ENCODE results near the gene FRK.

Gene FRK

DNA sequence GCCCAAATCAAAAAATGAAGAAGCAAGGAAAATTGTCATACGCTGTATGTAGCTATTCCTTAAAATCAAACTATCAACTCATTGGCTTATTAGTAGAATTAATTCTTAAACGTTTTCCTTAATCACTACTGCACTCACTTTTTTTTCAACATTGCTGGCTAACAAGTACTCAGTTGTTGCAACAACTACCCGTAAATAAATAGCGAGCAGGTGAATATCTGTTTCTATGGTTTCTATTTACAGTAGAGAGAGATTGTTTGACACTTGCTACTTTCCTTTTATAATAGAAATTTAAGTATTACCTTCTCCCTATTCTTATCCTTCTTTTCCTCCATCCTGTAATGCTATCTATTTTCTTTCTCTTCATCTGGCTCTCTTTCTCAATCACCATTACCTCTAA is 25.1 kb downstream of the FRK start:
- no peak for DNase-seq (ENCODE audit: low spot score)

DNA sequence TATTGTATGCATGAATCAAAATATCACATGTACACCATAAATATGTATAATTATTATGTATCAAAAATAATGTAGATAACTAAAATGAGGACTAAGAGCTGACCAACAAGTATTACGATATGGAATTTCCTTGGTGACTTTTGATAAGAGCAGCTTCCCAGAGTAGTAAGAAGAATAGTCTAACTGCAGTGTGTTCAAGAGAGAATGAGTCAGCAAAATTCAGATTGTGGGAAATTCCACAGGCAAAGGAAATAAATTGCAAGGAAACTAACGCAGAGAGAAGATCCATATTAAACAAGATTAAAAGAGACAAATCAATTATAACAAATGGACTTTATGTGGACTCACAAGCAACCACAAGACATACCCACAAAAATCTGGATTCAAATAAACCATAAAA is 26.4 kb downstream of the FRK start:
- peak; percentile 76 for DNase-seq (ENCODE audit: low spot score)

DNA sequence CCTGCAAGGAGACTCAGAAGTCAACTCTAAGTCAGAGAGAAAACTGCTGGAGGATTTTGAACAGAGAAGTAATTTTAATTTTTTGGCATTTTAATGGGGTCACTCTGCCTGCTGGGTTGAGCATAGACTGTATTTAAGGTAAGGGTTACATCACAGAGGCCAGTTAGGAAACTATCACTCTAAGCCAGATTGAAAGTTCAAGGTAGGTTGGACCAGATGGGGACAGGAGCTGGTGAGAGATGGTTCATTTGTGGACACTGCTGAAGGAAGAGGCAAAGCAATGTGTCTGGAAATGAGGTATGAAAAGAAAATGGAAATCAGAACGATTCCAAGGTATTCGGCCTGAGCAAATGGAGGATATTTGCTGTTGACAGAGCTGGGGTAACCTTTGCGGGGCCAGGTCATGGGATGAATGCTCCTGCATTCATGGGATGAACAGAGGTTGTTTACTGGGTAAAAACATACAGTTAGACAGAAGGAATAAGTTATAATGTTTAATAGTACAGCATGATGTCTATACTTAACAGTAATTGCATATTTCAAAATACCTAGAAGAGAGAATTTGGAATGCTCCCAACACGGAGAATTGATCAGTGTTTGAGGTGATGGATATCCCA is 26.9 kb downstream of the FRK start:
- no peak for DNase-seq (ENCODE audit: low spot score)

DNA sequence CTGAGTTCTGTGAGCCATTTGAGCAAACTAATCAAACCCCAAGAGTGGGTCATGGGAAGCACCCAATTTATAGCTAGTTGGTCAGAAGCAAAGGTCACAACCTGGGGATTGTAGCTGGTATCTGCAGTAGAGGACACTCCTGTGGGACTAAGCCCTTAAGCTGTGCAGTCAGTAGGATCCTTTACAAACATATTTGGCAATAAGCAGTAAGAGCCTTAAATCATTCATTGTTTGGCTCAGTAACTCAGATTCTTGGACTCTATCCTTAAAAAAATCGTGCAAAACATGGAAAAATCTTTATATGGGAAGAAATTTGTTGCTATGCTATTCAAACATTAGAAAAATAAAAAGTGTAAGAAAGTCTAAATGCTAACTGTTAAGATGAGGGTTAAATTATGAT is 29.9 kb downstream of the FRK start:
- no peak for DNase-seq (ENCODE audit: low spot score)

DNA sequence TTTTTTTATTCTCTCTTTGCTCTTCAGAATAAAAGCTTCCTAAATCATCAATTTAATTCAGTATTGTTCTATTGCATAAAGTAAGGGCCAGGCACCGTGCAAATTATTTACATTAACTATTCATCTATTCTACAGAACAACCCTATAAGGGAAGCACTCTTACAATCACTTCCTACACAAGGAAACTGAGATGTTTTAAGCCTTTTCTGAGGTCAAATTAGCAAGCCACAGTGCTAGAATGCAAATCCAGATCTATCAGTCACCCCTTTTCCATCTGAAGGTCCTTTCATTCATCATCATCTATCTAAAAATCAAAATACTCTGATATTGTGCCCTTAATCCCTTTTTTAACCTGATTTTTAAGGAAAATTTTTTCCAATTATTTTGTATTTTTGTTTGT is 31.2 kb downstream of the FRK start:
- no peak for DNase-seq (ENCODE audit: low spot score)

DNA sequence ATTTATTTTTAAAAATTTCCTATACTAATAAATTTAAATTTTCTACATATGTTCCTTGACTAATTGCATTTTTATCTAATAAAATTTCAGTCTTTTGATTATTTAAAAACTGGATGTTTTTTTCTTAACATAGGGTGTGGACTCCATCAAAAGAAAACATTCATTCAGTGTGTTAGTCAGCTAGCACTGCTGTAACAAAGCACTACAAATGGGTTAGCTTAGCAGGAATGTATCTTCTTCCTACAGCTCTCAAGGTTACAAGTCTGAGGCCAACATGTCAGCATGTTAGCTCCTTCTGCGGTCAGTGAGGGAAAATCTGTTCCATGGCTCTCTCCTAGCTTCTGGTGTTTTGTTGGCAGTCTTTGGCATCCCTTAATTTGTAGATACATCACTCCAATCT is 32.5 kb downstream of the FRK start:
- DNase-seq (ENCODE audit: low spot score) = no peak

DNA sequence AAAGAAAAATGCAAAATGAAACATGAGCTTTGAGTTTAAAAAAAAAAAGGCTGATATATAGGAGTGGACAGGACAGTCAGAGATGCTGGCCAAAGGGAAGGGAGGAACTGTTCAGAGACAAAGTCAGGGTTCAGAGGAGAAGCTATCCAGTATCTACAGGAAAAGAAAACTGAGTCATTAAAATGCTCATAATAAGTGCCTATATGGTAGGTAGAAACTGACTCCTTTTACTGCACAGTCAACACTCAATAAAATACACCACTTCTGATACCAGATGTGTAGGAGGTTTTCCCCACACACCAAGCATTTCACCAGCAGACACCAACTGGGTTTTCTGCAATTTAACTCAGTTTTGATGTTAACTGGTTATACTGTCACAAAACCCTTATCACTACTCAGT is 32.9 kb downstream of the FRK start:
- DNase-seq (ENCODE audit: low spot score) = no peak

DNA sequence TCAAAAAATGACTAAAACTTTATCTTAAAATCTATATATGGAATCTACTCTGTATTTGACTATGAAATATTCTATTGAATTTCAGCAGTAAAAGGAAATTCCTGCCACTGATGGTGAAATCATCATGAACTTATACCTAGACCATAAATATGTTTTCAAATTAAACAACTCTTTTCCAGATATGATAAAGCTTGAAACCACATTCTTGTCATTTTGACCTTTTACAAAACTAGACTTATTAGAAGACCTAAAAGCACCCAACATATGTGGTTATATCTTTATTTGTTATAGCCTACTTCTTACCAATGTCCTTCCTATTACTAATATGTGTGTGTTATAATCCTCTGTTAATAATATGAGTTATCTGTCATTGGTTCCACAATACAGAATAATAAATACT is 35.3 kb downstream of the FRK start:
- DNase-seq (ENCODE audit: low spot score) = no peak

DNA sequence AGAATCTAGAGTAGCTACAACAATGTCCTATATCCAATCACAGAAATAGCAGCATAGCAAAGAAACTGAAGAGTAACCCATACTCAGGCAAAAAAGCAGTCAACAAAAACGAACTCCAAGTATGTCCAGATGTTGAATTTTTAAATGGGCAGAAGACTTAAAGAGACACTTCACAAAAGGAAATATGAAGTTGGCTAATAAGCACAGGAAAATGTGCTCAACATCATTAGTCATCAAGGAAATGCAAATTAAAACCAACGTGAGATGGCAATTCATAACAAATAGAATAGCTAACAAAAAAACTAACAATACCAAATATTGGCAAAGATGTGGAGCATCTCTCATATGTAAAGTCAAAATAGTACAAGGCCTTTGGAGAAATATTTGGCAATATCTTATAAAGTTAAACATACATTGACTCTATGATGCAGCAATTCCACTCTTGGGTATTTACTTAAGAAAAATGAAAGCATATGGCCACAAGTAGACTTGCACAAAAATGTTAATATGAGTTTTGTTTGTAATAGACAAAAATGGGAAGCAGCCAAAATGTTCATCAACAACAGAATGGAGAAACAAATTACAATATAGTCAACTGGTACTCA is 37.7 kb downstream of the FRK start:
- no peak for DNase-seq (ENCODE audit: low spot score)

DNA sequence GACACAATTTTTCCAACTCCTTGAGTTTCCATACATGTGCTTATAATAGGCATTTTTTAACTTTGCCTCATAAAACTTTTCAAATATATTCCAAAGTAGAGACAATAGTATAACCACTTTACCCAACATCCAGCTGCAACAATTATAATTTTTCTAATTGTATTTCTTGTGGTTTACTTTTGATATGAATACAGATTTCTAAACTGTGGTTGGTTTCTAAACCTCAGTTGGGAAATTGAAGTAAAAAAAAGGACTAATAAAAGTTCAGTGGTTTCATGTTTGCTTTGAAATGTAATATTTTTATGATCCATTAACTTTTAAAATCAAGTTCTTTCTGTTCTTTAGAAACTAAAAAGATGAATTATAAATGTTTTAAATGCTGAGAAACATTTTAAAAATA is 40.0 kb downstream of the FRK start:
- no peak for DNase-seq (ENCODE audit: low spot score)

DNA sequence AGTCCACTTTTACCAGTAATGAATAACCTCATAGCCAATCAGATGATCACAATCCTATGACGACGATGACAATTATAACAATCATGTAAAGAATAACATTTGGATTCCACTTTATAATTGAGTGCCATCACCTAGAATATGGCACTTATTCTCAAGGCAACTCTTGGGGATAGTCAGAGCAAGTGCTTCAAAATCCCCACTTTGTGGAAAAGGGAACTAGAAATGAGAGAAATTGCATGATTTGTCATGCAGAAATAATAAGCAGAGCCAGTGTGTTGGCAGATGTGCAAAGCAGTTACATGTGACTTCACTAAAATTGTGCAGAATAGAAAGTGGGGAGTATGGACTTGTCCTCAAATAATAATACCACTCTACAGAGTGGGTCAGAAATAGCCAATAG is 41.3 kb downstream of the FRK start:
- no peak for DNase-seq (ENCODE audit: low spot score)

DNA sequence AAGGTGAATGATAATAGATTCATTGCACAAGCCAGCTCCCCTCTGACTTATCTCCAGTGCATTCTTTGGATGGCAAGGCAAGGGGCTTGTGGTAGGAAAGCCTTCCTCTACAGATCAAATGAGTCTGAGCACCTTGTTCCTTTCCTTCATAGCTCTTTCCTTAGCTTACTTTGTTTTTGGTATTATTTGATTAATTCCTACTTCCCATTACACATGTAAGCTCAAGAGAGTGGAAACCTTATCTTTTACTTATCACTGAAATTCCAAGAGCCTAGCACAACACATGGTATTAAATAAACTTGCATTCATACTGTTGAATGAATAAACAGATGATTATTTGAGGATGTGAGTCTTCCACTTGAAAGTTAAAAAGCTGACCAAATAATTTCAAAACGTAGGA is 41.7 kb downstream of the FRK start:
- DNase-seq (ENCODE audit: low spot score) = no peak

DNA sequence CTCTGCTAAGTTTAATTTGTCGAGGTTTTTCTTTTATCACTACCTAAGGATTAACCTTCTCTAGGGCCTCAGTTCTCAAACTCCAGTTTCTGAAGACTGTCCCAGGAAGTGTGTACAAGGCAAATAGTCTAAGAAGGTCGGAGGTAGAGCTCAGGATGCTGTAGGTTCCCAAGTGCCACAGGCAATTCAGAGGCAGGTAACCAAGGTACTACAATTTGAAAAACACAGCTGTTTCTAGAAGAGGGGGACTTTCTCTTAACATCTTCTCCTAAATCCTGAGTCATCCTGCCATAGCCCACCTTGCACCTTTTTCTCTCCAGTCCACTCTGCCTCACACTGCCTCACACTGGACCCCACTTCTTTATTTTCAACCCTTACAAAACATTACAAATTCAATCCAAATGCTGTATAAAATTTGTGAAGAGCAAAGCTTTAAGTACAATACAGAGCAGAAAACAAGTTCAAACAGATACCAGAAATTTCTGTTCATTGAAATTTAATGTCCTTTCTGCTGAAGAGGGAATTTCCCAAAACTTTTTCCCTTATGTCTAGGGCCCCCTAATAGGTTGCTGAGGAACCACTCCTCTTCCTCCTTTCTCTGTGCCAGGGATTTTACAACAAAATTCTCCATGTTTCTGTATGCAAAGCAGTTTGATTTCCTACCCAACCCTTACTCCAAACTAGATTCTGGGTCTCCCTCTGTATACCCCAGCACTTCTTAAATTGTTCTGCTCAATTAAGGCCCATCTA is 43.0 kb downstream of the FRK start:
- DNase-seq (ENCODE audit: low spot score) = no peak

DNA sequence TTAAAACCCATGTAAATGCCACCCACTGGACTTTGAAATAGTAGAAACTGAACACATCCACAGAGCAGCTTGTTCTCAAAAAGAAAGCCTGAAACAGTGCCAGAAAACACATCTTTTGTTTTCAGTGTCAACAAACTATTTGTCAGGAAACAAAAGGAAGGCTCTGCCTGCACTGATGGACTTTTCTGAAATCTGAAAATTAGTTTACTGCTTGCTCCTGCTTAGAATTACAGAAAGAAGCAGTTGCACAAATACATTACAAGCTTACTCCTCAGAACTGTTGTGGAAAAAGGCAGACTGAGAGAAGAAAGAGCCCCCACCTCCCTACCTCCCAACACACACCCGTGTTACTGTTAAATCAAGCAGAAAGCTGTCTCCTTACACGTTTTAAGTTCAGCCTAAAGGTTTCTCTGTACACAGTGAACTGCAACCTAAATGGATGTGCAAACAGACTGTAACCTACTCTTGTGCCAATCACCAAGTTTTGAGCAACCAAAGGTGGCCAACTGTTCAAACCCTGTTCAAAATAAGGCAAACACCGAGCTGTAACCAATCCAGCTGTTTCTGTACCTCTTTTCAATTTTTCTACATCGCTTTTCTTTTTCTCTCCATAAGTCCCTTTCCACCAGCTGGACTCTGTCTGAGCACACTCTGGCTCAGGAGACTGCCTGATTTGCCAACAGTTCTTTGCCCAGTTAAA is 43.7 kb downstream of the FRK start:
- peak; percentile 85 for DNase-seq (ENCODE audit: low spot score)

DNA sequence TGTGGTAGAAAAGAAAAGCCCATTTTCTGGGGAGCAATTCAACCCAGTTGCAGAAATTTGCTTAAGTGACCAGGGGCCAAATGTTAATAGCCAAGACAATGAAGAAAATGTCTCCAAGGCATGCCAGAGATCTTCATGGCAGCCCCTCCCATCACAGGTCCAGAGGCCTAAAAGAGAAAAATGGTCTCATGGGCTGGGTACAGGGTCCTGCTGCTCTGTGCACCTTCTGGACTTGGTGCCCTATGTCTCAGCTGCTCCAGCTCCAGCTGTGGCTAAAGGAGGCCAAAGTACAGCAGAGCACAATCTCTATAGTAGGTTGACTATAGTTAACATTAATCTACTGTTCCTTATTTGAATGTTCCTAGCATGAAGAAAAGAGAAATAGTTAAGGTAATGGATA is 44.7 kb downstream of the FRK start:
- DNase-seq (ENCODE audit: low spot score) = no peak

DNA sequence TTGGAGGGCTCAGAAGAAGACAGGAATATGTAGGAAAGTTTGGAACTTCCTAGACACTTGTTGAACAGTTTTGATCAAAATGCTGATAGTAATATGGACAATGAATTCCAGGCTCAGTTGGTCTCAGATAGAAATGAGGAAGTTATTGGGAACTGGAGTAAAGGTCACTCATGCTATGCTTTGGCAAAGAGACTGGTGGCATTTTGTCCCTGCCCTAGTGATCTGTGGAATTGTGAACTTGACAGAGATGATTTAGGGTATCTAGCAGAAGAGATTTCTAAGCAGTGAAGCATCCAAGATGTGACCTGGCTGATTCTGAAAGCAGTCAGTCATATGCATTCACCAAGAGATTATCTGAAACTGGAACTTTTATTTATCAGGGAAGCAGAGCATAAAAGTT is 45.1 kb downstream of the FRK start:
- no peak for DNase-seq (ENCODE audit: low spot score)

DNA sequence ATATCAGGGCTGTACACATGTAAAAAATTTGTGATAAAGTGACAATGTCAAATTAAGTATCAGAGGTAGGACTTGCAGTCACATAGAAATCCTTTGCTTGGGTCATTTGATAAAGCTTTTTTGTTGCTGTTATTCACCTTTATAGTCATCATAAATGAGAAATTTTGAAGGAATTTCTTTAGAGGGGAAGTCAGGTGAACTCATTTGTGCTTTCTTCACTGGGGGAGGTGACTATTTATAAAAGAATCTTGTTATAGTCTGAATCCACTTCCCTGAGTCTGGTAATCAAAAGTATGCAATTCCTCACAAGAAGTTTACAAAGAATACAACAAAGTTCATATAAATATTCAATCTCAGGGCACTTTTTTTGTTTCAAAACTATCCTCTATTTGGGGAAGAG is 47.7 kb downstream of the FRK start:
- DNase-seq (ENCODE audit: low spot score) = no peak

DNA sequence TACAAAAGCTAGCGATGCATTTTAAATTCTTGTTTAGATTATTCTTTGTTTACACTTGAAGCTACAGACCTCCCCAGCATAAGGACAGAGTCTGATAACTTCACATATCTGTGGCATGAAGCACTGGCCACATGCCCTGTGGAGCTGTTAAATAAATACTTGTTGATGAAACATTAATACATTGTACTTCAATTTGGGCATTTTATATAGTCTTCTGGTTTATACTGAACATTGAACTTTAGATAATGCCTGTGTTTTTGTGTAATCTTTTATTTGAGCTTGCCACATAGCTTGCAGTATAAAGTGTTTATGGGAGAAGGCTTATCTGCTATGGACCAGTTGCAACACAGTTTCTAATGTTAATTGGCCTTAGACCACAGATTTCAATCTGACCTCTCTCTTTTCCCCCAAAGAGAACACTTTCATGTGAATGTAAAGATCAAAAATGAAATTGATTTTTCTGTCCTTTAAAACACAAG is 48.2 kb downstream of the FRK start:
- DNase-seq (ENCODE audit: low spot score) = no peak

DNA sequence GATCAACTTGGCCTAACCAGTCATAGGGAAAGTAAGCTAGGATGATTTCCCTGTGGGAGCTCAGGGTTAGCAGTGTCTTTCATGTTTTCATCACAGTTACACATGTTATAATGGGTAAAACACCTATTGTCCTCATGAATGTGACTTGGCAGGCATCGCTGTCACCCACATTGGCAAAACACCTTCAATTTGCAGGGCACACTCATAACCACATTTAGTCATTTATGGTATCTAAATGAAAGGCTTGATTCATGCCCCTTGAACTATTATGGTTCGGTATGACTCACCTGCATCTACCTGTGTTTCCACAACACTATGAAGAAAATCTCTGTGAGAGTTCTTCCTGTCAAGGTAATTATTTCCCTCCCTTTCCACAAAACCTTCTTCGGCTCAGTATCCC is 49.2 kb downstream of the FRK start:
- DNase-seq (ENCODE audit: low spot score) = no peak

DNA sequence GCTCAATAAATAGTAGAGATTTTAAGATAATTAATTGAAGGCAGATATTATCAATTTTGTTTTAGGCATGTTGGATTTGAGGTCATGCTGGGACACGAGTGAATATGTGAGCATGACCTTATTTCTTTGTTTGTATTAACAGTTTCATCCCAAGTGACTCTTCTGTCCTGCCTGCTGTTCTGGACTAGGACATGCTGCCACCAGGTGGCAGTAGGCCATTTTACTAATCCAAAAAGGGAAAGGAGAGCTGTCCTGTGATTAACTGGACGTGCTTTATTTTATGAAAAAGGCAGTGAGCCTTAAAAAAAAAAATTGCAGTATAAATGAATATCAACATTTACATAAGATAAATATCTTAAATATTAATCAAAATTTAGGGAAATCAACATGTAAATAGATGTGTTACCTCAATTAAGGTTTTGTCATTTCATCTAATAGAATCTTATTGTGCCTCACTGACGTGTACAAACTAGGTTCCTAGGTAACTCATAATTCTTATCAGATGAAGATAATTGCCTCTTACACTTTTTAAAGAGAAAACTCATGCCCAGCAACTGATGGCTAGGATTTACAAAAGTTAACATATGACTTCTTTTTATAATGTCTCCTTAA is 49.8 kb downstream of the FRK start:
- DNase-seq (ENCODE audit: low spot score) = peak; percentile 98

DNA sequence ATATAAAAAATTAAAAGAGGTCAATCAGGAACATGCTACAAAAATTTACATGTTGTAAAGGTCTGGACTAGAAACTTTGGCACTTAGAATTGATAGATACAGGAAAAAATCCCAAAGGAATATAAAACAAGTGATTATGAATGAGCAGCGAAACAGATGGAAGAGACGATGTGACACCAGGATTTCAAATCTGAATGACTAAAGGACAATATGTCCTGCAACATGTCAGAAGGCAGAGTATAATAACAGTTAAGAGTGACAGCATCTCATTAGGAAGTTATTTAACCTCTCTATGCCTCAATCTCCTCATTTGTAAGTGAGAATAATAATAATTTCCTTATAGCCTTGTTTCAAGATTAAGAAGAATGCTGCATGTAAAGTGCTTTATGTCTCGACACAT is 50.3 kb downstream of the FRK start:
- no peak for DNase-seq (ENCODE audit: low spot score)

DNA sequence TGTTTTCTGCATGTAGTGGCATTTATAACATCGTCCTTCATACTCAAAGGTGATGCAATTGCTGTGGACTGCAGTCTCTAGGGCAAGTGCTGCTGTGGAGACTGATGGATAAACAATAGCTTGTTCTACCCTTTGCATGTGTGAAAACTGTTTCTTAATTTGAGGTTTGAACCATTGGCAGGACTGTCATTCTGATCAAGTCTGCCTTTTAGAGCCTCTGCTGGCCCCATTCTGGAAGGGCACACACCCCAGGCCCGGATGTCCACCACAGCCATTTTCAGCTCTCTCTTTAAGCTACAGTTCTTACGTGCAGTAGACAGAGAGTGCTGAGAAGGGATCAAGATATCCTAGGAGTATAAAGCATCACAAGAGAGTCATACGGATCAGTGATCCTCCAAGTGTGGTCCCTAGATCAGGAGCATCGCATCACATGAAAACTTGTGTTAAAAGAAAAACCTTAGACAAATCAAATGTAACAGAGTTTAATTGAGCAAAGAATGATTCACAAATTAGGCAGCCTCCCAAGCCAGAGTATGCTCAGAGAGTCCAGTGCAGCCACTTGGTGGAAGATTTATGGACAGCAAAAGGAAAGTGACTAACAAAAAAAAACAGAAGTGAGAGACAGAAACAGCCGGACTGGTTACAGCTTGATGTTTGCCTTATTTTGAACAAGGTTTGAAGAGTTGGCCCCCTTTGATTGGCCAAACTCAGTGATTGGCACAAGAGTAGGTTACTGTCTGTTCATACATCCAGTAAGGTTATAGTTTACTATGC is 52.0 kb downstream of the FRK start:
- peak; percentile 79 for DNase-seq (ENCODE audit: low spot score)

All from pons (tissue), 1 donor.